SIG-M5 (cell line): Measurements from ENCODE around the gene OR1M1.

Source experiments
- DNase-seq: peaks from one replicate; lab custom pipeline; 2025; lab: John Stamatoyannopoulos, UW

OR1M1 gene

DNA sequence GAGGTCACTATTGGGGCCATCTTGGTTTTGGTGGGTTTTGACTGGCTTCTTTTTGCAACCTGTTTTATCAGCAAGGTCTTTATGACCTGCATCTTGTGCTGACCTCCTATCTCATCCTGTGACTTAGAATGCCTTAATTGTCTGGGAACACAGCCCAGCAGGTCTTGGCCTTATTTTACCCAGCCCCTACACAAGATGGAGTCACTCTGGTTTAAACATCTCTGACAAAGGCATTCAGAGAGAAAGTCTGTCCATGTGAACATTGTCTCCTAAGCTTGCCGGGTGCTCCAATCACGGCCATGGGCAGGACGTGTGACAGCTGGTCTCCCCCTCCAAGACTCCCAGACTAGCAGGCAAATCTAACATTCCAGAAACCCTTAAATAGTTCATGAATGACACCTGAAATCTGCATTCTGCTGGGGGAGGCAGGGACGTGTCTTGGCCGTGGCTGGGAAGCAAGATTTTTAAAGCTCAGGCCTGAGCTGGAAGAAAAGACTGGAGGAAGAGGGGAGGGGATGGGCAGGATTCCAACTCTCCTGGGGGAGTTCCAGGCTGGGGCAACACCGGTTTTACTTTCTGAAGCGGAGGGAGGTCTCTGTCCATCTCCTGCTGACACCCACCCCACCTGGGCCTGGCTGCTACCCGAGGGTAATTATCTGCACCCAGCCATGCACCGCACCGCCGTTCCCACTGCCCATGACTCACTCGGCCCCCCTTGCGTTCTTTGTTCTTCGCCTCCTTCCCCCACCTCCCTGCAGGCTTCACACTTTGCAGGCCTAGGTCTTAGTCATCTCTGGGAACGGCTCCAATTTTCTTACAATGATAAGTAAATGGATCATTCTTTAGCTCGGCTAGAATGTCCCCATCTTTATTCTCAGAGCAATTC is 11.6 kb upstream of the OR1M1 start:
- DNase-seq: no peak

DNA sequence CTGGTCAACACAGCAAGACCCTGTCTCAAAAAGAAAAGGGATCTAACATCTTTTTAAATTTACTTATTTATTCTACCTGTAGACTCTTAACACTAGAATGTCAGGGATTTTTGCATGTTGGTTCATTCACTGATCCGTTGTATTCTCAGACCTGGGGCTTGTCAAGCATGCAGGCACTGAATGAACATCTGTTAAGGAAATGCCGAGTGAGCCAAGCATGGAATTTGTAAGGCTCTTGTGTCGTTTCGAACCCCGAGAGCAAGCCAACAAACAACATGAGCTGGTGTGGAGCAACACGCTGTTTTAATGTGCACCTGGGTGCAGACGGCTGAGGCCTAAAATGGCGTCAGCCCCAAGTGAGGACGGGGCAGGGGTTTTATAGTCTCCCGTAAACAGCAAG is 10.0 kb upstream of the OR1M1 start:
- no peak for DNase-seq

DNA sequence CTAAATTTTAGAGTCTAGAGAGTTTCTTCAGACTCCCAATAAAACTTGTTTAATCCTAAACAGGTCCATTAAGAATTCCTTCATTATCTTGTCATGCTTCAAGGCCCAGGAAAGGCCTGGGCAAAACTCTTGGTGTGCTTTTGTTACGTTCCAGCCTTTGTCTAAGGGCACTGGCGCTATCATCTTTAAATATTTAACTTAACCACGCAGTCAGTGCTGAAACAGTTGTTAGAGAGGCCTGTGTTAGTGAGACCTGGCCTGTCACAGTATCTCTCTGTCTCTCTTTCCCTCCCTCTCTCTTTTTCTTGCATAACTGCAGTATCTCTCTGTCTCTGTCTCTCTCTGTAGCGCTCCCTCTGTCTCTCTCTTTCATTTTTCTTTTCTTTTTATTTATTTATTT is 8.2 kb upstream of the OR1M1 start:
- no peak for DNase-seq

DNA sequence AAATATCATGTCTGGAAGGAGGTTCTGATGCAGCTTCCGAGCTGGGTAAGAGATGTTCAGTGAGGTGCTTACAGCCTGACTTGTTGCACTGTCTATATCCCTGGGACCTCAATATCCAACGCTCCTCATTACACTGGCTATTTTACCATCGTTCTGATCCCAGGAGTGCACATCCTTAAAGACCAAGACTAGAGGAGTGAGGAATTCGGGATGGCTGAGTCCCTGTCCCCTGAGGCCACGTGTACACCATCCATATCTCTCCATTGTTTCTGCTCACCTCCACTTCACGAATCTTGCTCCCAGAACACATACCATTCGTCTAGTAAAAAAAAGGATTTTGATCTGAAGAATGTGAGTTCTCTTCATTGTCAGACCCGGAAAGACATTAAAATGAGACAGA is 20.5 kb downstream of the OR1M1 start, which contains the start of gene OR7G2:
Gene OR7G2 (minus strand): TSS at position 101 of the 400 bp plus-strand sequence. CDS start 4,232 bp downstream, outside the sequence.
- DNase-seq: no peak

DNA sequence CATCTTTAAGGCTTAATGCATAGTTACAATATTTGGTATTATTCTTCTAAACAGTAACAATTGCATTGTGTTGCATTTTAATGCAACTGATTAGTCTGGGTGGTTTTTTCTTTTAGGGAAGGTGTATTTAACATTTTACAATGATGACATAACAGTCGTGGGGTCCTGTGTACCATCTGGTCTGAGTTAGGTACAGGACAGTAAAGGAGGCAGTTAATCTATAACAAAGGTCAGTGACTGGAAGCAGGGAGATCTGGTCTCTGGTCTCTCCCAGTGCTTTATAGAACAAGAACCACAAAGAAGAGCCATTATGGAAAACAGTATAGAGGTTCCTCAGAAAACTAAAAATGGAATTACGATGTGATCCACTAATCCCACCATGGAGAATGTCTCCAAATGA is 23.1 kb downstream of the OR1M1 start:
- DNase-seq: no peak

DNA sequence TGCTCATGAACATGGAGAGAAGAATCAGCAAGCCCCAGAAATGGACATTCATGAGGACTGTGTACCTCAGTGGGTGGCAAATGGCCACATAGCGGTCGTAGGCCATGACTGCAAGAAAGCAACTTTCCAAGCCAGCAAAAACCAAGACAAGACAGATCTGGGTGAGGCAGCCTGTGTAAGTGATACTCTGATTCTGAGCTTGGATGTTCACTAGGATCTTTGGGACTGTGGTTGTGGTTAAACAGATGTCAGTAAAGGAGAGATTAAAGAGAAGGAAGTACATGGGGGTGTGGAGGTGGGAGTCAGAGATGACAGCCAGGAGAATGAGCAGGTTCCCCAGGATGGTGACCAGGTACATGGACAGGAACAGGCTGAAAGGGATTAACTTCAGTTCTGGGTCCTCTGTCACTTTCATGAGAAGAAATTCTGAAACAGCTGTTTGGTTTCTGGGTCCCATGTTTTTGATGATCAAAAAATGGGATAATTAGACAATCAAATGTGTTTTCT is 28.5 kb downstream of the OR1M1 start, which contains the start of gene OR7G1:
Gene OR7G1 (minus strand): TSS at position 457 of the 507 bp plus-strand sequence. CDS start 0 bp downstream, at position 457.
- no peak for DNase-seq

DNA sequence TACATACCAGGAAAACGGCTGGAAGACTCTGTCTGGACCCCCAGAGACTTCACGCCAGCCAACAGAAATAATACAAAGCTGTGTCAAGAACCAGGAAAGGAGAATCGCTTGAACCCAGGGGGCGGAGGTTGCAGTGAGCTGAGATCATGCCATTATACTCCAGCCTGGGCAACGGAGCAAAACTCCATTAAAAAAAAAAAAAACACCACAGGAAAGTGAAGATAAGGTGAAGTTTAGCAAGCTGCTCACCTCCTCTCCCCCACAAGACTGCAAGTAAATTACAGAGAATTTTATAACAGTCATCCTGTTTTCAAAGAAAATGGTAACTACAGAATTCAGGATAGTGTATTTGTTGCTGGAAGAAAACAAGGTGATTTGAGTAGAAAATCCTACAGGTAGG is 29.7 kb downstream of the OR1M1 start:
- DNase-seq: no peak

DNA sequence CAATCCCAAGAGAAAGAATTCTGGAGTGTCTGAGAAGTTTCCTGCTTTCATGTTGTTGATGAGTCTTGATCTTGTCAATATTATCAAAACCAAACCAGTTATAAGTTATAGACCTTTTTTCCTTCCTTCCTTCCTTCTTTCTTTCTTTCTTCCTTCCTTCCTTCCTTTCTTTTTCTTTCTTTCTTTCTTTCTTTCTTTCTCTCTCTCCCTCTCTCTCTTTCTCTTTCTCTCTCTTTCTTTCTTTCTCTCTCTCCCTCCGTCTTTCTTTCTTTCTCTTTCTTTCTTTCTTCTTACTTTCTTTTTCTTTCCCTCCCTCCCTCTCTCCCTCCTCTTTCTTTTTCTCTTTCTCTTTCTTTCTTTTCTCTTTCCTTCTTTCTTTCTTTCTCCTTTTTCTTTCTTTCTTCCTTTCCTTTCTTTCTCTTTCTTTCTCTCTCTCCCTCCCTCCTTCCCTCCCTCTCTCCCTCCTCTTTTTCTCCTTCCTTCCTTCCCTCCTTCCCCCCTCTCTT is 40.1 kb downstream of the OR1M1 start, which contains the start of gene OR7G3:
Gene OR7G3 (minus strand): TSS at position 51 of the 506 bp plus-strand sequence. CDS start 0 bp downstream, at position 51.
- DNase-seq: no peak

DNA sequence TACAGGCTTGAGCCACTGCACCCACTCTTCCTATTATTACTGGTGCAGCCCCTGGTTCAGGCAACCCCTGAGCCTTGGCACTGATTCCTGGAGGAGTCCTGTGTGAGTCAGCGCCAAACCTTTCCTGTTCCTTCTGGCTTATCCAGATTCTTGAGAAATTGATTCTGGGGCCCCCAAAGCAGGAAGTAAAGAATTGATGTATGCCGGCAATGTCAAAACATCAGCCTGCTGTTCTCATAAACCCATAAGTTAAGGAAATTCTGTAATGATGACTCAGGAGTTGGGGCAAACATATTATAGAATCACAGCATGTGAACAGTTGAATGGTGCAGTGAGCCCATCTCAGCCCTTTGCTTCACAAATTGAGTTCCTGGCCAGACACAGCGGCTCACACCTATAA is 41.3 kb downstream of the OR1M1 start:
- no peak for DNase-seq

DNA sequence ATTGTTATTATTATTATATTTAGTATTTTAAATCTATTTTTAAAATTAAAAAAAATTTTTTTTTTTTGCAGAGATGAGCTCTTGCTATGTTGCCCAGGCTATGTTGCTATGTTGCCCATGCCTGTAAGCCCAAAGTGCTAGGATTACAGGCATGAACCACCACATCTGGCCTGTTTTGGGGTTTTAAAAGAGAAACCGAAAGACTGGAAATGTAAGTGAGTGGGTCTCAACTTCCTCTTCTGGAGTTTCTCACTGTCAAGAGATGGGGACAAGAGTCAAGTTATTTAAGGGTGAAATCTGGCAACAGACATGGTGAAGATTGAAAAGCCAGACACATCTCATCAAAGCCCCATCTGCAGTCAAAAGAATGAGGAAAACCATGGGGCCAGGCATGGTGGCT is 44.1 kb downstream of the OR1M1 start:
- no peak for DNase-seq

DNA sequence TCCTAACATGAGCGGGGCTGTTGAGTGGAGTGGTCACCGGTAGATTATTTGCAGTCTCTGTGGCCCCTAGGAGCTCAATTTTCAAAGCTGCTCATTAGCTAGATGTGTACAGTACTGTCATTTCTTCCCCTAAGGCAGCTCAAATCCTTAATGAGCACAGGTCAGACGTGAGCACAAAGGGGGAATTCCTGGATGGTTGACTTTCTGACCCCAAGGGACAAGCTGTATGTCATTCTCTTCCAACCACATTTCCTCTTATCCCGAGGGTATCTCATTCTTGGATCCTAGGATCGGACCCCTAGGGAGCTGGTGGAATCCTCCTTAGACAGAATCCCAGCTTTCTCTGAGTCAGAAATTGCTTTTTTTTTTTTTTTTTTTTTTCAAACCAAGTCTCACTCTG is 45.6 kb downstream of the OR1M1 start:
- no peak for DNase-seq

DNA sequence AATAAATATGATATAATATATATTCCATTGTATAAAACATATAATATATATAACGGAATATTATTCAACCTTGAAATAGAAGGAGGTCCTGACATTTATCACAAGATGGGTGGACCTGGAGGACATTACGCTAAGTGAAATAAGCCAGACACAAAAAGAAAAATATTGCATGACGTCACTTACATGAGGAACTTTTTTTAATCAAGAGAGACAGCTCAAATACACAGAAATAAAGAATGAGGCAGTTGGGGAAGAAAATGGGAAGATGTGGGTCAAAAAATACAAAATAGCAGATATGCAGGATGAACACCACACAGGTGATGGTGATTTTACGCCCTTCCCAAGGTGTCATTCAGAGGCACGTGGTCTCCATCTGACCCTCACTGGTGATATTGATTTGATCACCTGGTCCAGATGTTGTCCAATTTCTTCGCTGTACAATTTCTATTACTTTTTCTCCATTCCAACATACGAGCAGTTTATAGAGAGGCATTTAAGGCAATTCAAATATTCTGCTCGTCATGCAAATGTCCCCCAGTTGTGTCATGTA is 52.8 kb downstream of the OR1M1 start:
- no peak for DNase-seq

DNA sequence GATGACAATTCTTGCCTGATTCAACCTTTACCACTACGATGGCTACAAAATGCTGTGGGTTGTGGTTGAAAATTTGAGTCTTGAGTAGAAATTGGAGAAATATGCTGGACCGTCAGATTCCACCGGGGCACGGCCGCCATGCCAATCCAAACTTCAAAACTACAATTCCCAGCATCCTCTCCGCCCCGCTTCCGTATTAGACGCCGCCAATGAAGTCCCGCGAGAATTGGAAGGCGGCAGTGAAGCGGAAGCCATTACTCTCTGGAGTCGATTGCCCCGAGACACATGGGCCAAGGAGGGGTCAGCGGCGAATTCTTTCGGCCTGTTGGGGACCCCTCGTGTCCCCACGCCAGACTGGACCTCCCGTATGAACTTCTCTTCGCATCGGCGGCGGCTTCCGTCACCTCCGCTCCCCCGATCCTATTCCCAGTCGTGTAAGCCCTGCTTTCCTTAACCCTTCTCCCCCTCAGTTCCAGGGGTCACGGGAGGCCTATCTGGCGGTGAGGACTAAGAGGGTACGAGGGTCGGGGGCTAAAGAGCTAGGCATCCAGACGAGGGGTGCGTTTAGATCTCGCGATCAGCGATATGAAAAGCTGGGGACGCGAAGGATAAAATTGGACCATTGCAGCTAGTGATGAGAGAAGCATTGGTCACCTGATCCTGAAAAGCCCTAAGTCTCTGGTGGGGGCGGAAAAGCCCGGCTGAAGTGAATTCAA is 53.5 kb downstream of the OR1M1 start, which contains the start of gene ZNF317:
Gene ZNF317 (plus strand): TSS at position 239 of the 716 bp plus-strand sequence. CDS start 15,620 bp downstream, outside the sequence.
- peak; percentile 59 for DNase-seq

DNA sequence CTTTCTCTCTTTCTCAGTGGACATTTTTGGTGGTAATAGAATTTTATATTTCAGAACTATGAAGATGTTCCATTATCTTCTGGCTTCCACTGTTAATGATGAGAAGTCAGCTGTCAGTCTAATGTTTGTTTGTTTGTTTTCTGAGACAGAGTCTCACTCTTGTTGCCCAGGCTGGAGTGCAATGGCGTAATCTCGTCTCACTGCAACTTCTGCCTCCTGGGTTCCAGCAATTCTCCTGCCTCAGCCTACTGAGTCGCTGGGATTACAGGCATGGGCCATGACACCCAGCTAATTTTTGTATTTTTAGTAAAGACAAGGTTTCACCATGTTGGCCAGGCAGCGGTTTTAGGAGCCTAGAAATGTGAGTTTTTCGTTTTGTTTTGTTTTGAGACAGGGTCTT is 58.1 kb downstream of the OR1M1 start:
- no peak for DNase-seq
